ENCODE data around the gene HOXA10. TPM values are rescaled to one million over a fixed set of nuclear protein-coding genes. Genes with fewer than 3 reads are reported as not detected.

HOXA10 gene
- total RNA-seq, 1 experiment from 2014 or later: 78.9 TPM

- DNase-seq (ENCODE audit: low spot score): peak; percentile 75
These were observed 17.9 kb upstream of the HOXA10 start for GRCh38 chr7:27191833-27192545.

GRCh38 chr7:27191161-27191731, 17.1 kb upstream of the HOXA10 start:
- peak; percentile 66 for DNase-seq (ENCODE audit: low spot score)

DNA sequence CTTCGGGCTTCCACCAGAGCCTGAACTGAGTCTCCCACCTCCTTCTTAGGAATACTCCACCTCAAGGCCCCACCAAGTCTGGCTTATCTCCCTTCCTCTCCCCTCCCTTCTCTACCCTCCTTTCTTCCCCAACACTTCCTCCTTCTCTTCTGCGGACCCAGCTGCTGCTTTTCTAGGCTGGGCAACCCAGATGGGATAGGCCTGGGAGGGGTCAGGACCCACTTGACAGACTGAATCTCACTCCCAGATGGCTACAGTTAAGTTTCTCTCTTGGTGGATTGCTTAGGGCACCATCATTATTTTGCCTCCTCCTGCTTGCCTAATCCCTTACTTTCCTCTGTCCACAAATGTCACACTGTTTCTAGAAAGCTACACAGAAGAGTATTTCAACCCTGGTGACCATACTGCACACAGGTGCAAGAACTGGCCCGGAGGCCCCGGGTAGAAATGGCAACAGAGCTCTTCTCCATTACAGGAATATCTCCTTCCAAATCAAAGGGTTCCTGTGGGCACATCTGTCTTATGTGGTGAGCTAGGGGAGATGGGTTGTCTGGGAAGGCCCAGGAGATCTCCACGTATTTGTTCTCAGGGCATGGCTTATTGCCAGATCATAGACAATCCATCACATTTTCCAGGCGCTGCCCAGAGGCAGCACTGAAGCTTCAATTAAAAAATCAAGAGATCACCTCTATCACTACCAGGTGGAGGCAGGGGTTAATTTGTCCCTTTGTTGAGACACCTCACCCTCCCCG, 16.1 kb upstream of the HOXA10 start:
- peak; percentile 78 for DNase-seq (ENCODE audit: low spot score)

GRCh38 chr7:27189295-27189996, 15.3 kb upstream of the HOXA10 start:
- DNase-seq (ENCODE audit: low spot score): peak; percentile 79

- peak; percentile 68 for DNase-seq (ENCODE audit: low spot score)
These were observed 14.5 kb upstream of the HOXA10 start for GRCh38 chr7:27188386-27189294.

DNA sequence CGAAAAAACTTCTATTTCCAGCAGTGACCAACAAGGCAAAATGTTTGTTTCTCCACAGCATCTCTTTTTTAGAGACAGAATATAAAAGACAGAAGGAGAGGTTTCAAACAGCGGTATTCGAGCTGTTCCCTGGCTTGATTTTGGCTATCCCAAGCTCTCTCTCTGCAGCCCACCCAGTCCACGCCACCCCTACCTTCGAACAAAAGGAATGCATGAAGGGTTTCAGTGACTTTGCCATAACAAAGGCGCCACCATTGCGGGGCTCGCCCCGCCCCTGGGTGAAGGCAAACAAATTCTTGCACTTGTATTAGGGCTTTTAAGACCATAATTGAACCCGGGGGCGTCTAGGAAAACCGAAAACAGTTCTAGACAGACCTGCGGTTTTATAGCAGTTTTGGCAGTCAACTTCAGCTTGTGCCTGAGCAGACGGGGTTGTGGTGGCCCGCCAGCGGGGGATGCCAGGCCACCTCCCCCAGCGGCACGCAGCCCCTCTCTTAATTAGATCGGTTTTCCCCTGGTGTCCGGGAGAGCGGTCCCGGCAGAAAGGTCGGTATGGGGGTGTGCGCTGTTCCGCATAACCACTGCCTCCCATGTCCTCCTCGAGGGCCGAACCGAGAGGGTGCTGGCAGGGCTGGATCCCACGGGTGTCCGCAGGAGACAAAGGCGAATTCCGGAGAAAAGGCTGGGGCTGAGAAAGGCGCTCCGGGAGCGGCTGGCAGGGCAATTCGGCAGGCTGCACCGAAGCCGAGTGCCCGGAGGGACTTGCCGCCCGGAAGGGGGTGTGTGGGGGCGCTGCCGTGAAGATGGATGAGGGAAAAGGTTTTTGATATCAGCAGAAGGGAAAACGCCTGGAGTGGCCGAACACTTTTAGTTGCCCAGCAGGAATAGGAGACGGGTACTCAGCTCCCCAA, 13.6 kb upstream of the HOXA10 start:
- peak; percentile 66 for DNase-seq (ENCODE audit: low spot score)

DNA sequence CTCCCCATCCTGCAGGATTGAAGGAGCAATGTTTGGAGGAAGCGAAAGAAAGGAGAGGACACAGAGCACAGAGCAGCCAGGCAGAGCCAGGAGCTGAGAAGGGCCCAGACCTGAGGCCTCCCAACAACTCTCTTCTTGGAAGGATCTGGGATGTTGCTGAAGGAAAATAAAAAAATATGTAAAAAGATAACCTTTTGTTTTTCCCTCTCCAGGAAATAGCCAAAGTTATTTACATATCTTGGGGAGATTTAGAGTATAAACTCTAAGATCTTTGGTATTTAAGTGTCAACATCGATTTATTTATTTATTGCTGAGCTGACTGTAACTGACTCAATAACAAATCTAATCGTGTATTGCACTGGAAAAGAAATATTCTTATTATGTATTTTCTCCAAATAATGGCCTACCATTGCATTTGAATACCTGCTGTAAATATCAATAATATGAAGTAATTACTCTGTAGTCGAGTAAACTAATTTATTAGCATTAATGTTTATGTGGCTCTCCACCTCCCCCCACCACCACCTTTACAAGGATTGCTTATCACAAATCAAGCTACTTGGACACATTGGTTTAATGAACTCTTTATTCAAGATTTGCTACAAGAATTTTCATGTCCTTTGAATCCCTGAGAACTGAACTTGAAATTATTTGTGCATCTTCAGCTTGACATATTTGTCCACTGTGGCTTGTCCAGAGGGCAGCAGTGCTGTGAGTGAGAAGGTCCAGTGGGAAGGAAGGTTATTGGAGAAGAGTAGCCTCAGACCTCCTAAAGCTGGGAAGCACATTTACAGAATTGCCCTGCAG, 12.8 kb upstream of the HOXA10 start:
- no peak for DNase-seq (ENCODE audit: low spot score)

DNA sequence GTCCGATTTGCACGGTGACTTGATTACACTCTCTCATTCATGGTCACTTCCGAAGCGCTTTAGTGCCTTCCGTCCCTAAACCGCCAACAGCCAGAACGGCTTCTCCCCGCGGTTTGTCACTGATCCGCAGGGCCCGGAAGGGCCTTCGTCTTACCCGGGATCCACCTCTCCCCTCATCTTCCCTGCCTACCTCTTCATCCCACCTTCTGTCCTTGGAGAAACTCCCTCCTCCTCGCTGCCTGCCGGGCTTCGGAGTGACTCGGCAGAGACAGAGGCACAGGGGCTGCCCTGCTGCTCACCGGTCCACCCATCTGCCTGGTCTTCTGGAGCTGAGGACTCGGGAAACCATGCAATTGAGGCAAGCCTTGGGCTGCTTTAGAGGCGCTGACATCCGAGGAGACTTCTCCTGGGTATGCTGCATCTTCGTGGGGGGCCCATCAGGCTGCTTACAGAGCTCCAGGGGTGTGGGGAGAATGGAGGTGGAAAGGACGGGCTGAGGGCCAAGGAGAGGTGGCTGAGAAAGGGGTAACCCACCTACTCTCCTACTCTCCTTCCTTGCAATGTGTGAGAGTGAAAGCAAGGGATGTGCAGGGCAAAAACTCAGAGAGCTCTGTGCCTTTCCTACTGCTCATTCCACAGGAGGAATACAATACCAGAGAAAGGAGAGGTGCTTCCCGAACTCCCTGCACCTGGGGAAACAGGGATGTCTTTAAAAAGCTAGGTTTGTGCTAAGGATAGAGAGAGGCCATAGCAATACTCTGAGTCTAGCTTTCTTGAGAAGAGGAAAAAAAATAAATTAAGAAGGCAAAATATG, 11.9 kb upstream of the HOXA10 start:
- DNase-seq (ENCODE audit: low spot score): peak; percentile 72

GRCh38 chr7:27185013-27185853, 11.1 kb upstream of the HOXA10 start, which contains the start of gene HOXA11:
Gene HOXA11 (minus strand): TSS chr7:27185232. CDS start chr7:27185144, 88 bp downstream.
- peak; percentile 70 for DNase-seq (ENCODE audit: low spot score)

GRCh38 chr7:27184337-27185012, 10.4 kb upstream of the HOXA10 start:
- peak; percentile 80 for DNase-seq (ENCODE audit: low spot score)

- DNase-seq (ENCODE audit: low spot score): no peak
These were observed 9.7 kb upstream of the HOXA10 start for GRCh38 chr7:27183682-27184336.

DNA sequence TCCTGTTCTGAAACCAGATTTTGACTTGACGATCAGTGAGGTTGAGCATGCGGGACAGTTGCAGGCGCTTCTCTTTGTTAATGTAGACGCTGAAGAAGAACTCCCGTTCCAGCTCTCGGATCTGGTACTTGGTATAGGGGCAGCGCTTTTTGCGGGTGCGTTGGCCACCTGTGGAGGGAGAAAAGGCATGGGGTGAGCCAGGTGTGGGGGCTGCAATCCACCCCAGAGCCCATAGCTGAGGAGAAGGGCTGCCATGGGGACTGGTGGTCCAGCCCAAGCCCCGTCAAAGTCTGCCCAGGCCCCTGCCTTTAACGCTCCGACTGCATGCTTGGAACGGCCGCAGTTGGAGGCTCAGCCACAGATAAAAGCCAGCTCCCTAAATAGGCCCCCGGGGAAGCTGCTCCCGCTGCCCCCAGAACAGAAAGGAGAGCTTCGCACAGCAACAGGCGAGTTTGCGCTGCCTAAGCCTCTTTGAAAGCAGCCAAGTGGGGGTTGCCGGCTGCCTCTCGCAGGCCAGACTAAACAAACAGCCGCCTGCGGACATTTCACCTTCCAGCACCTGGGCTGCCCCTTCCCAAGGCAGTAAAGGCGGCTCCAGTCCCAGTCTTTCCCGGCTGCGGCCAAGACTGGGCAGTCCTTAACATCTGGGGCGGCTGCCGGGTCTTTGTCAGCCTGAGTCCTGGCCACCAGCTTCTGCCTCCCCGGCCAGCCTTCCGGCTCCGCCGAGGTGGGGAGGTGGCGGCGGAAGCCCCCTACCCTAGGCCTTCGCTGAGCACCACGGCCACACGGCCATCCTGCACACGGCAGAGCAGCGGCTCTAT, 9.0 kb upstream of the HOXA10 start:
- DNase-seq (ENCODE audit: low spot score): no peak

- DNase-seq (ENCODE audit: low spot score): peak; percentile 64
These were observed 8.2 kb upstream of the HOXA10 start for GRCh38 chr7:27182285-27182841.

DNA sequence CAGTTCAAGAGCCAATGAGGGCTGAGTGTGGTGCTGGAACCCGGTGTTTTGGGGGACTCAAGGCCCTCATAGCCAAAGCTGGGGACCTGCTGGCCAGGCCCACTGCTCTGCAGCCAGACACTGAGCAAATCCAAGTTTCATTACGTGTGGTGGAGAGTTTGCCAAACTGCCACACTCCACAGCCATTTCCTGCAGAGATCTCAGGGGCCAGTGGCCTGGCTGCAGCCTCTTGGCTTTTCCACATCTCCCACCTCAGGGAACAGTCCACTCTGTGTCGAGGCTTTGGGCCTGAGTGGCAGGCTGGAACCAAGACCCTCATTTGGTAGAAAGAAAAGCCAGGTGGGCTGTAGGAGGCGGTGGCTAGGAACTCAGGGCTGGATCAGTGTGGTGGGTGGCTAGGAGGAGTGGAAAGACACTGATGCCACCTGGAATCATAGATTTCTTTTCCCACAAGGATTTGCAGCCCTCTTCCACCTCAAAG, 7.7 kb upstream of the HOXA10 start:
- DNase-seq (ENCODE audit: low spot score): peak; percentile 65
